BE2C (cell line): ENCODE data around the gene RCAN1.

Source experiments
- DNase-seq: peaks from one replicate; pipeline ENCODE4 v3.0.0-alpha.2; 2020
- H3K27me3 ChIP-seq: fragments of 250-450 bp; sonication (Bioruptor Pico); 2 replicates; pipeline ENCODE4 v1.5.1; 2020; ENCODE audit warnings: mild to moderate bottlenecking
- H3K36me3 ChIP-seq: fragments of 250-450 bp; sonication (Bioruptor Pico); 2 replicates; pipeline ENCODE4 v1.5.1; 2020; ENCODE audit warnings: mild to moderate bottlenecking
- H3K4me1 ChIP-seq: fragments of 250-450 bp; sonication (Bioruptor Pico); 2 replicates; pipeline ENCODE4 v1.5.1; 2020
- H3K4me3 ChIP-seq: 2 replicates; pipeline ENCODE4 v1.5.1; 2011; ENCODE audit warnings: low read depth, low read length
- H3K9me3 ChIP-seq: fragments of 250-450 bp; sonication (Bioruptor Pico); 2 replicates; pipeline ENCODE4 v1.5.1; 2020
- CTCF ChIP-seq: IDR thresholded peaks from 2 replicates; pipeline ENCODE4 v1.5.1; 2012; ENCODE audit warnings: mild to moderate bottlenecking, low read depth, low read length

RCAN1 gene

GRCh38 chr21:34528131-34528561, 86.8 kb downstream of the RCAN1 start:
- H3K4me1 ChIP-seq: no peaks in the 10 kb centered on the region
- DNase-seq: no peak
- no peaks in the 10 kb centered on the region for H3K27me3 ChIP-seq
- no peak overlapping the region for H3K4me3 ChIP-seq
- H3K36me3 ChIP-seq: no peaks in the 10 kb centered on the region
- H3K9me3 ChIP-seq: no peaks in the 10 kb centered on the region
- no peak for TF ChIP-seq CTCF

GRCh38 chr21:34526618-34527290, 88.2 kb downstream of the RCAN1 start:
- Histone ChIP-seq H3K27me3 (no peaks in the 10 kb centered on the region), H3K4me1 (no peaks in the 10 kb centered on the region), H3K9me3 (no peaks in the 10 kb centered on the region), H3K36me3 (no peaks in the 10 kb centered on the region), H3K4me3 (no peak overlapping the region)
- TF ChIP-seq CTCF: no peak
- no peak for DNase-seq

- Histone ChIP-seq H3K4me3 (no peak overlapping the region), H3K36me3 (no peaks in the 10 kb centered on the region), H3K27me3 (no peaks in the 10 kb centered on the region), H3K9me3 (no peaks in the 10 kb centered on the region), H3K4me1 (no peaks in the 10 kb centered on the region)
- TF ChIP-seq CTCF: no peak
- no peak for DNase-seq
These were observed 88.7 kb downstream of the RCAN1 start for GRCh38 chr21:34526241-34526617.

DNA sequence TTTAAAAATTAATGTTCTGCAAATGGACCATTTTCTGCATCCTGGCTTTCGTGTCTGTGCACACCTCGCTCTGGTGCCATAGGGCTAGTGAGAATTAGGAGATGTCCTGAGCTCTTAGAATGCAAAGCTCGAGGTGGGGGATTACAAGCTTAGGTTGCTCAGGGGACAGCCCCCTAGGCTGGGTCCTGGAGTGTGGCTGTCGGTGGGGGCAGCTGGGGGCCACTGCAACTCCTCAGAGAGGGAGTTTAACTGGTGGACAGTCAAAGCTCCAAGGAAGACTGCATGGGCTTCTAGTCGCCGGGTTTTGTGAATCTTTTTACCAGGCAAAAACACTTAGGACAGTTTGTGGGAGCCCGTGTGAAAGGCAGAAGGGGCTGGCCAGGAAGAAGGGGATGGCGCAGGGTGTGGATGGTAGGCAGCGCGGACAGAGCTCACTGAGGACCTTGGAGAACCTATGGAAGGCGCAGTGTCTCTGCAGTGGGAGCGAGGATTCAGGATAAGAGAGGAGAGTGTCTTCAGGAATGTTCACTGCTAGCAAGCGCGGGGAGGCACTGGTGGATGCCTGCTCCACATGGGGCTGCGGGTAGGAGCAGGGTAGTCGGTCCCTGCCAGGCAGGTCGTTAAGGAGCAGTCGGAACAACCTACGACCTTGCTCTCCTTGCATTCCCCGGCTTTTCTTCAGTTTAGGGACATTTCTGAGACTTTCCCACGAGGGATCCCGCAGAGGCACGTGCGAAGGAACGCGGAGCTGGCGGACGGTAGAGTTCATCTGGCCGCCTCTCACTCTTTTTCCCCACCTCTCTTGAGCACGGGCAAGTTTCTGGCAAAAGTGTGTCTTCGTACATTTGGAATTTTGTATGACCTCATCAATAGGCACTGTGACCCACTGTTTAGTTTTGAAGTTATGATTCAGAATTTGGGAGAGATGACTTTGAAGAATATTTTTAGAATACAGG, 90.0 kb downstream of the RCAN1 start:
- H3K4me1 ChIP-seq: no peaks in the 10 kb centered on the region
- DNase-seq: no peak
- no peak for TF ChIP-seq CTCF

DNA sequence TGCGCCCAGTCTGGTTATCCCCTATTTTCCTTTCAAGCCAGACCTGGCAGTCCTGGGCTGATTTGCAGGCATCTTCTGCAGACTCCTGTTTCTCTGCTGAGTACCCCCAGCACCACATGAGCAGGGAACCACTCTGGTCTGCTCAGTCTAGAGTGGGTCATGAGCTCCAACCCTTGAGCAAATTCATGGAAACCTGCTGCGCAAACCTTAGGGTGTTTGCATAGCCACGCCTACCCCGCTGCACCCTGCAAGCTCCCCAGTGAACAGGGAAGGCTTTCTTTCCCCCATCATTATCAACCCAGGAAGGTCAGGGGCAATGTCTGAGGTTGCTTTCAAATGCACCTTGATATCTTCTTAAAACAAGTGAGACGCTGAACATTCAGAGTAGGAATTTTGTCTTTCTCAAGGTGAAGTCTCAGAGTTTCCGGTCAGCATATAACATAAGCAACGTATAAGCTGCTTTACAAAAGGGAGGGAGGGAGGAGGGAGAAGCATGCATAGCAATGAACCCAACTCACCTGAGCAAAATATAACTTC, 91.8 kb downstream of the RCAN1 start:
- no peak overlapping the region for H3K4me3 ChIP-seq
- no peak for DNase-seq
- H3K36me3 ChIP-seq: no peaks in the 10 kb centered on the region; the same call in 1 of the 2 replicates
- no peak for TF ChIP-seq CTCF
- H3K27me3 ChIP-seq: no peaks in the 10 kb centered on the region
- H3K4me1 ChIP-seq: no peaks in the 10 kb centered on the region
- H3K9me3 ChIP-seq: no peaks in the 10 kb centered on the region

More for the DNA sequence above, 90.0 kb downstream of the RCAN1 start:
- no peaks in the 10 kb centered on the region; the same call in 1 of the 2 replicates for H3K36me3 ChIP-seq
- no peak overlapping the region for H3K4me3 ChIP-seq
- no peaks in the 10 kb centered on the region for H3K27me3 ChIP-seq
- H3K9me3 ChIP-seq: no peaks in the 10 kb centered on the region
